Adrenal gland (tissue), 5 donors: ENCODE results near the gene KLHL25.

ENCODE experiments used
- POLR2A ChIP-seq, 2 donors: fragments of 450-650 bp; IDR thresholded peaks; one replicate each; pipeline ENCODE4 v1.6.1; 2017; ENCODE audit warnings: antibody characterized with exemption in 2 of 2, mild to moderate bottlenecking in 2 of 2, moderate library complexity in 1 of 2
- TF ChIP-seq, protein P1 (sequence below), 6 experiments: fragments of 450-650 bp in 4 of 6; fragments of 200-600 bp in 2 of 6; sonication (generic) in 1 of 6; IDR thresholded peaks; 1 replicate in 5 of 6; 2 replicates in 1 of 6; pipeline versions ENCODE4 v1.5.1 to v1.8.0; 2016 to 2021; ENCODE audit warnings: antibody characterized with exemption in 6 of 6, mild to moderate bottlenecking in 2 of 6, moderate library complexity in 1 of 6
- donor health status: DM: no; HTN: no; CAD: no.

DNA sequence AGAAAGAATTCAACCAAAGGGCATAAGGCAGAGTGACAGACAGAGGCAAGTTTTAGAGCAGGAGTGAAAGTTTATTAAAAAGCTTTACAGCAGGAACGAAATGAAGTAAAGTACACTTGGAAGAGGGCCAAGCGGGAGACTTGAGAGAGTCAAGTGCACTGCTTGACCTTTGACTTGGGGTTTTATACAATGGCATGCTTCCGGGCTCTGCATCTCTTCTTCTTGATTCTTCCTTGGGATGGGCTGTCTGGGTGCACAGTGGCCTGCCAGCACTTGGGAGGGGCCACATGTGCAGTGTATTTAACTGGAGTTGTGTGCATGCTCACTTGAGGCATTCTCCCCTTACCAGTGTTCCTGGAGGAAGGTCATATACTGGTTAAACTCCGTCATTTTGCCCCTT lies 30.4 kb upstream of the KLHL25 start:
- TF ChIP-seq, protein P1, sequence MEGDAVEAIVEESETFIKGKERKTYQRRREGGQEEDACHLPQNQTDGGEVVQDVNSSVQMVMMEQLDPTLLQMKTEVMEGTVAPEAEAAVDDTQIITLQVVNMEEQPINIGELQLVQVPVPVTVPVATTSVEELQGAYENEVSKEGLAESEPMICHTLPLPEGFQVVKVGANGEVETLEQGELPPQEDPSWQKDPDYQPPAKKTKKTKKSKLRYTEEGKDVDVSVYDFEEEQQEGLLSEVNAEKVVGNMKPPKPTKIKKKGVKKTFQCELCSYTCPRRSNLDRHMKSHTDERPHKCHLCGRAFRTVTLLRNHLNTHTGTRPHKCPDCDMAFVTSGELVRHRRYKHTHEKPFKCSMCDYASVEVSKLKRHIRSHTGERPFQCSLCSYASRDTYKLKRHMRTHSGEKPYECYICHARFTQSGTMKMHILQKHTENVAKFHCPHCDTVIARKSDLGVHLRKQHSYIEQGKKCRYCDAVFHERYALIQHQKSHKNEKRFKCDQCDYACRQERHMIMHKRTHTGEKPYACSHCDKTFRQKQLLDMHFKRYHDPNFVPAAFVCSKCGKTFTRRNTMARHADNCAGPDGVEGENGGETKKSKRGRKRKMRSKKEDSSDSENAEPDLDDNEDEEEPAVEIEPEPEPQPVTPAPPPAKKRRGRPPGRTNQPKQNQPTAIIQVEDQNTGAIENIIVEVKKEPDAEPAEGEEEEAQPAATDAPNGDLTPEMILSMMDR (IDR thresholded peaks at IDR 0.05), result no peak
- TF ChIP-seq POLR2A (IDR thresholded peaks at IDR 0.05), result no peak
